Right kidney (tissue), 1 donor: ENCODE measurements around the gene PAFAH1B1.

Source experiments
- DNase-seq: peaks from one replicate; pipeline ENCODE4 v3.0.0-alpha.2; 2016

Gene PAFAH1B1

GRCh38 chr17:2718150-2718938 is 124.9 kb downstream of the PAFAH1B1 start:
- no peak for DNase-seq

GRCh38 chr17:2719861-2720260 is 126.4 kb downstream of the PAFAH1B1 start:
- DNase-seq: no peak

GRCh38 chr17:2721603-2722002 is 128.1 kb downstream of the PAFAH1B1 start:
- no peak for DNase-seq

- DNase-seq: no peak
Observed at GRCh38 chr17:2722611-2723010, 129.2 kb downstream of the PAFAH1B1 start.

GRCh38 chr17:2723505-2723996 is 130.1 kb downstream of the PAFAH1B1 start:
- peak; percentile 42 for DNase-seq

- peak; percentile 68 for DNase-seq
Observed at GRCh38 chr17:2723997-2724783, 130.7 kb downstream of the PAFAH1B1 start.

- peak; percentile 71 for DNase-seq
Observed at GRCh38 chr17:2724784-2725164, 131.3 kb downstream of the PAFAH1B1 start.

- DNase-seq: no peak
Observed at GRCh38 chr17:2730764-2731353, 137.4 kb downstream of the PAFAH1B1 start.

GRCh38 chr17:2731807-2732206 is 138.4 kb downstream of the PAFAH1B1 start:
- no peak for DNase-seq

GRCh38 chr17:2734939-2735338 is 141.5 kb downstream of the PAFAH1B1 start:
- no peak for DNase-seq
